NCI-H1092 treated with DMSO at 0.1 percent for 48 hours (cell line): ENCODE measurements around the gene SASH1.

Experiments
- DNase-seq: peaks from one replicate; lab custom pipeline; 2025; lab: John Stamatoyannopoulos, UW

SASH1 gene

GRCh38 chr6:148405894-148406293 lies 63.3 kb downstream of the SASH1 start:
- DNase-seq: no peak

- DNase-seq: no peak
Measured at GRCh38 chr6:148406579-148407371, 64.1 kb downstream of the SASH1 start.

- no peak for DNase-seq
Measured at GRCh38 chr6:148407372-148407771, 64.7 kb downstream of the SASH1 start.

- no peak for DNase-seq
Measured at GRCh38 chr6:148413321-148414091, 70.9 kb downstream of the SASH1 start.

GRCh38 chr6:148414092-148414489 lies 71.5 kb downstream of the SASH1 start:
- DNase-seq: no peak

GRCh38 chr6:148414836-148415235 lies 72.2 kb downstream of the SASH1 start:
- no peak for DNase-seq

GRCh38 chr6:148415511-148416260 lies 73.0 kb downstream of the SASH1 start:
- no peak for DNase-seq

GRCh38 chr6:148416330-148416965 lies 73.8 kb downstream of the SASH1 start:
- peak; percentile 13 for DNase-seq

- DNase-seq: no peak
Measured at GRCh38 chr6:148417045-148417444, 74.4 kb downstream of the SASH1 start.

- no peak for DNase-seq
Measured at GRCh38 chr6:148419430-148419829, 76.8 kb downstream of the SASH1 start.

GRCh38 chr6:148422085-148422484 lies 79.4 kb downstream of the SASH1 start:
- DNase-seq: peak; percentile 48

- no peak for DNase-seq
Measured at GRCh38 chr6:148423133-148423532, 80.5 kb downstream of the SASH1 start.

GRCh38 chr6:148423601-148424270 lies 81.1 kb downstream of the SASH1 start:
- DNase-seq: peak; percentile 82

GRCh38 chr6:148425443-148425842 lies 82.8 kb downstream of the SASH1 start:
- DNase-seq: no peak

- no peak for DNase-seq
Measured at GRCh38 chr6:148426317-148426977, 83.8 kb downstream of the SASH1 start.

- no peak for DNase-seq
Measured at GRCh38 chr6:148427333-148427732, 84.7 kb downstream of the SASH1 start.

- no peak for DNase-seq
Measured at GRCh38 chr6:148429423-148429822, 86.8 kb downstream of the SASH1 start.

- peak; percentile 80 for DNase-seq
Measured at GRCh38 chr6:148430897-148431296, 88.3 kb downstream of the SASH1 start.

GRCh38 chr6:148431413-148431812 lies 88.8 kb downstream of the SASH1 start:
- peak; percentile 42 for DNase-seq

- no peak for DNase-seq
Measured at GRCh38 chr6:148431840-148432239, 89.2 kb downstream of the SASH1 start.
